GM19397 (cell line): Measurements from ENCODE around the gene KCNQ4.

Experiments
- ATAC-seq: cut with Tn5 transposase; IDR thresholded peaks from one replicate; pipeline ENCODE4 v1.9.1; 2021; ENCODE audit warnings: mild to moderate bottlenecking, moderate library complexity; ENCODE audit not compliant: unreplicated experiment

The KCNQ4 gene

DNA sequence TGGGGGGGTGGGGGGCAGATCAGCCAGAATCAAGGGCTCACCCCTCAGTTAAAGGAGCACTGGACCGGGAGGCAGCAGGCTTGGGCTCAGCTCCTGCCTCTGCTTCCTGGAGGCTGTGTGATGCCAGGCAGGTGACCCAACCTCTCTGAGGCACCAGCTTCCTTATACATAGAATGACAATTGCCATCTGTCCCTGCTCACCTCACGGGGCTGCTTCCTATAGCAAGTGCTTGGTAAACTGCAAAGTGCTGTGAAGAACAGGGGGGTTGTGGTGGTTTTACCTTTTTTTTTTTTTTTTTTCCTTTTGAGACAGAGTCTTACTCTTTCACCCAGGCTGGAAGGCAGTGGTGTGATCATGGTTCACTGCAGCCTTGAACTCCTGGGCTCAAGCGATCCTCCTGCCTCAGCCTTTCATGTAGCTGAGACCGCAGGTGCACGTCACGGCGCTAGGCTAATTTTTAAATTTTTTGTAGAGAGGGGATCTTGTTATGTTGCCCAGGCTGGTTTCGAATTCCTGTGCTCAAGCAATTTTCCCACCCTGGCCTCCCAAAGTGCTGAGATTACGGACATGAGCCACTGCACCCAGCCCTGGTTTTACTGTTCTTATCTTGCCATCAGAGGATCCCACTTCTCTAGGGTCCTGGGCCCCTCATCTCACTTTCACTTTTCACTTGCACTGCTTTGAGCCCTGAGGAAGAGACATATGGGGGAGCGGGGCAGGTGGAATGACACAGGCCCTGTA, 11.6 kb downstream of the KCNQ4 start:
- ATAC-seq, result no peak

DNA sequence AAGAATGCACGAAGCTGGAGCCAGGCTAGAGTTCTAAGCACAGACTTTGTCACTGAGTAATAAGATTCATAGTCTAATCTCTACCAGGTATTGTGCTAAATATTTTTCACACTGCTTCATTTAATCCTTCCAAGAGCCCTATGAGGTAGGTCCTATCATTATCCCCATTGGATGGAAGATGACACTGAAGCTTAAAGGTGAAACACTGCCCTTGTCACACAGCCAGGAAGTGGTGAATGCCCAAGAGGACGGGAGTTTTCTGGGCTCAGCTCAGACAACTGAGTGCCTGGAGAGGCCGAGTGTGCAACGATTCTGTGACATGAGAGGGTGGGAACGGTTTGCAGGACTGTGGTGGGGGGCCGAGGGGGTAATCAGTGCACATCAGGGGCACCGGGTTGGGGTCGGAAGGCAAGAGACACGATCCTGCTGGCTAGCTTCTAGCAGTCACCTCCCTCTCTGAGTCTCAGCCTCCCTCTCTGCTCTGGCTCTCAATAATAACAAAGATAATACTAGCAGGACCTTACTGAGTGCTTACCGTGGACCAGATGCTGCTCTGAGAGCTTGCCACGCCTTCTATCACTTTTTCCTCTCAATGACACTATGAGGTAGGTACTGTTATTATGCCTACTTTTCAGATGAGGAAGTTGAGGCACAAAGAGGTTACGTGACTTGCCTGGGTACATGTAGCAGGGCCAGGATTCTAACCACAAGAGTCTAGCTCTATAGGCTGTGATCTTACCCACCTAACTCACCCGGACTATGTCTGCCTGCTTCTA, 12.4 kb downstream of the KCNQ4 start:
- no peak for ATAC-seq

DNA sequence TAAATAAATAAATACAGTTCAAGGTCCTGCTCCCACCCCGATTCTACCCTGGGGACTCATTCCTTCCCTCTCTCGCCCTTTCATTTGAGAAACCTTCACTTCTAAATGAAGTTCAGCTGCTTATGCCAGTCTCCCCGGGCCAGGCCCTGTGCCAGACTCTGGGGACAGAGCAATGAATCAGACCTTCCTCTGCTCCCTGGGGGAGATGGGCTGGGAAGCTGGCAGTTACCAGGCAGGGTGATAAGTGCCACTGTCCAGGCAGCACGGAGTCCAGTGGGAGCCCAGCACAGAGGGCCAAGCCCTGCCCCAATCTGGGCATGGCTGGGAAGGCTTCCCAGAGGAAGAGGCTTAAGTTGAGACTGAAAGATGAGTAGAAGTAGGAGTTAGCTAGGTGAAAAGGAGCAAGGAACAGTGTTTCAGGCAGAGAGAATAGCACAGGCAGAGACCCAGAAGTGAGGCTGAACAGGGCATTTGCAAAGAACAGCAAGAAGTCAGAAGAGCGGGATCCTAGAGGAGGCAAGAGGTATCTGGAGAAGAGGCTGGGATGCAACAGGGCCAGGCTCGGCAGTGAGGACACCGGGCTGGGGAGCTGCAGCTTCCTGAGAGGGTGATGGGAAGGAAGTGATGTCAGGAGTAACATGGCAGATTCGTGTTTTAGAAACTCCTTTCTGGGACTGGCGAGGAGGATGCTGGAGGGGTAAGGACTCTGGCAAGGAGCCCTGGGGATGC, 13.5 kb downstream of the KCNQ4 start:
- no peak for ATAC-seq

DNA sequence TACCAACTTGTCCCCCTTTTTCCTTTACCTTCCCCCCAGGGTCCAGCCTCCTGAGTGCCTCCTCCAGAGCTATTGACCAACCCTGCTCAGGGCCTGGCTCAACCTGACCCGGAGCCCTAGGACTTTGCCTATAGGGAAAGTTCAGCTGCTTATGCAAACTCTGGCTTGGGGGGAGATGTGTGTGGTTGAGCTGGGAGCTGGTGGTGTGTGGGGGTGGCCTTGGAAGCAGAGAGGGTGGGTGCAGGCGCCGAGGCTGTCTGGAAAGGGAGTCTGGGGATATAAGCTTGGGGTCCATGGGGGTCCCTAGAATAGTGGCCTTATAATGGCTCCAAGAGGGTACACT, 14.1 kb downstream of the KCNQ4 start:
- no peak for ATAC-seq

DNA sequence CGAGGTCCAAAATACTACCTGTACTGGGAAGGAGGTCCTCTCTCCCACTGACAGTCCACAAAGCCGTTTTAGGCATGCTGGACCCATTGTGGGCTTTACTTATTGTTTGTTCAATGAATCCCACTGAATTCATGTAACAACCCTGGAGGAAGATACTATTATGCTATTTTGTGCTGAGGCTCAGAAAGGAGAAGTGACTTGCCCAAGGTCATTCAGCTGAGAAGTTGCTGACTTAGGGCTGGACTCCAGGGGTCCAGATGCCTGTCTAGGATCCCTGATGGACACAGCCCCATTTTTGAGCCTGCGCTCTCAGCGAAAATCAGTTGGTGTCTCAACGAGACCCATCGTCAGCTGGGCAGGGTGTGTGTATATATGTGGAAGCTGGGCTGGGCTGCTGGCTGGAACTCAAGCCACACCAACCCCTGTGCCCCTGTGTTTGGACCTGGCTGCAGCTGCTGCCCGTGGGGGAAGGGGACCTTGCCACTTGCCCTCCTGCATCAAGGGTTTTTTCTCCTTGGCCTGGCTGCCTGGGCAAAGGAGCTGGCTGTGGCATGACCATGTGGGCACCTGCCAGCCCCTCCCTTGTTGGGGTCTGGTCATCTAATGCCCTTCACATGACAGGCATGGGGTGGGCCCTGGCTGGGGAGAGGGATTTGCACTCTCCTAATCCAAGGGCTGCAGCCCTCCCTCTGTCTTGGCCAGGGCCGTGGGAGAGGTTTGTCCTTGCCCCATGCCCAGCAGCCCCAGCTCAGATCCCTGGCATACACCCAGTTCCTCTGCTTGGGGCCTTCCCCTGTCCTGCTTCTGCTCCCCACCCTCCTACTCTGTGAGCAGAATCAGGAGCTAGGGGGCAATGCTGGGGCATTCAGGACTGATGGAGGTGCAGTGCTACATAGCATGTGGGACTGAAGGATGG, 15.0 kb downstream of the KCNQ4 start:
- no peak for ATAC-seq

DNA sequence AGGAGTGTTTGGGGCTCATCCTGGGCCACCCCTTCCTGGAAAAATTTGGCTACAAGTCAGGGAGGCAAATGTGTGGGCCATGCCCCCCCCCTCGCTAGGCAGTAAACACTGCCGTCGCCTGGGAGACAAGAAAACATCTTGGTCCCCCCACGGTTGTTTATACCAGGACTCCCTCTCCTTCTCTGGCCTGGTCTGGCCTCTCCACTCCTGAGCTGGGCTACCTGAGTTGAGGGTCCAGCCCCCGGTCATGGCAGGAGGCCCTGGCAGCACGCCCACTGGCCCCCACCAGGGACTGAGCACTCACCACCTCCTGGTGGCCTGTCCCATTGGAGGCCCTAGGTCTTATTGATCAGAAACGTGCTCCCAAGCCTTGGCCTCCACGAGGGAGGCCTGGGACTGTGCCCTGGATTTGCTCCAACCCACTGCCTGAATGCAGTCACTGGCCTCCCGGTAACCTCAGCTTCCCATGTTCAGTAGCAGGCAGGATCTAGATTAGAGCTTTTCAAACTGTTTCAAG, 15.8 kb downstream of the KCNQ4 start:
- no peak for ATAC-seq

DNA sequence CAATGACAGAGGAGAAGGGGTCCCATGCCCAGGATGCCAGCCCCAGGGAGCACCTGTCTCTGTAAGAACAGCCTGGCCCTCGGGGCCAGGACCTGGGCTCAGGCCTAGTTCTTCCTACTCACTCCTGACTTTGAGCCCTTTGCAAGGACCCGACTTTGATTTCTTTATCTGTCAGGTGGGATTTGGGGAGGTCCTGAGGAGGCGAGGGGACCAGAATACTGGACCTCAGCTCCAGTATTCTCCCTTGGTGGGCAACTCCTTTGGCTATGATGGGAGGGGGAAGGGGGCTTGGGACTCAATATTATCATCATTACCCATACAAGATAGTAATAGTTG, 18.1 kb downstream of the KCNQ4 start:
- no peak for ATAC-seq

DNA sequence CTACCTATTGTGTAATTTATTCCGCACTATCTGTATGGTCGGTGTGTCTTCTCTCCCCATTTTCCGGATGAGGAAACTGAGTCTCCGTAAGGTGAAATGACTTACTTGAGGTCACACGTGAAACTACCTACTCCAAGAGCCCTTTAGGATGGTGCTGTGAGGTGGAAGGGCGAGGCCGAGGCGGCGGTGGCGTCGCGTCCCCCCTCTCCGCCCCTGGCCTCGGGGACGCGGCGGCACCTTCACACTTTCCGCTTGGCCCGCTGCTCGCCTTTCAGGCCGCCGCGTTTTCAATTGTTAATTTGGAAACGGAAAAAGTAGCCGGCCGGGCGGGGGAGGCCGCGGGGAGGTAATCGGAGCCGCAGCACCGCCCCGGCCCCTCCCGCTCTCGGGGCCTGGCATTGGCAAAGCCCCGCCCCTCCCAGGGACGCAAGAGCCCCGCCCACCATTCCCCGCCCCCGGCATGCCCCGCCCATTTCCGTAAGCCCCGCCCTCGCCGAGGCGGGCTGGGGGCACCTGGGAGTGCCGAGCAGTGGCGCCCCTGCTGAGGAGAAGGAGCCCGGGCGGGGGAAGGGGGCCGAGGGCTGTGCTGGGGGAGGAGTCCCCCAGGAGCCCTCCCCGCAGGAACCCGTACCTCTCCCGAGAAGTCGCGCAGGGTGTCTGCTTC, 18.6 kb downstream of the KCNQ4 start:
- ATAC-seq, result peak; percentile 48

DNA sequence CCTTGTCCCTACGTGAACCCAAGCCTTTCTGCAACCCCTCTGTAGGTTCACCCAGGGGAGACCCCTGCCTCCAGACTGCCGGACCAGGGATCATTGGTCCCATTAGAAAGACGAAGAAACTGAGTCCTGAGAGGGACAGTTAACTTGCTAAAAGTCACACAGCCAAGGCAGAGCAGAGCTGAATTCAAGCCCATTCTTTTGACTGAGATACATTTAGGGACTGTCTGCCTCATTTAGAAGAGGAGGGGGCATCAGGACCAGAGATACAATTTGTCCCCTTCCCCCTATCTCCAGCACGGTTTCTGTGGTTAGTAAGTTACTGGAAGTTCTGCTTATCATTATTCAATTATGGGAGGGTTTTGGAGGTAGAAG, 19.1 kb downstream of the KCNQ4 start:
- no peak for ATAC-seq

DNA sequence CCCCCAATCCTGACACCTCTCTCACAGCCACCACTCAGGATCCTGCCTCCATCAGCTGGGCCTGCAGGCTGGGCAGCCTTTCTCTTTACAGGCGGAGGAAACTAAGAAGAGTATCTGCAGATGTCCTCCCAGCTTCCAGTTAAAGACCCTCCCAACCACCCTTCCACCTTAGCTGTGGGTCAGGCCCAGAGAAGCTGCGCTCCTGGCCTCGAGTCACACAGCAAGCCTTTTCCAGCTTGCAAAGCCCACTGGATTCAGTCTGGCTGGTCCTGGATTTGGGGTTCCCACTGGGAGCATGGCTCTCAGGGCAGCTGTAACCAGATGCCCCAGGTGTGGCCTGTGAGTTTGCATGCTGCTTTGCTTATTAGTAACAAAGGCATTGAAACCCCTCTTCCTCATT, 19.9 kb downstream of the KCNQ4 start:
- no peak for ATAC-seq

DNA sequence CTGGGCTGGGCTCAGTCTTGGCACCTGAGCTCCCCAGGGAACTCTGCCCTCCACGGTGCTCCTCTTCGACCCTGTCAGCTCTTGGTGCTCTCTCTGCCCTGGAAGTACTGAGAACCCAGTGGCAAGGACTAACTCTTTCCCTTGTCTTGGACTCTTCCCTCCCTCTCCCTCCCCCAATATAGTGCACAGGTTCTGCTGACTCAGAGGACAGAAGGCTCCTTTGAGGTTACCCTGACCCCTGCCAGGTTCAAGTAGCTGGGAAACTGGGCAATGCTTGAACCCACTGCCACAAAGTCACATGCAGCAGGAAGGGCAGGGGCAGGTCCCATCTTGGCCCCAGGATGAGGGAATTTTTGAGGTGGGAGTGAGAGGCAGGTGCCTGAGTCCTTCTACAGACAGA, 20.3 kb downstream of the KCNQ4 start:
- no peak for ATAC-seq

DNA sequence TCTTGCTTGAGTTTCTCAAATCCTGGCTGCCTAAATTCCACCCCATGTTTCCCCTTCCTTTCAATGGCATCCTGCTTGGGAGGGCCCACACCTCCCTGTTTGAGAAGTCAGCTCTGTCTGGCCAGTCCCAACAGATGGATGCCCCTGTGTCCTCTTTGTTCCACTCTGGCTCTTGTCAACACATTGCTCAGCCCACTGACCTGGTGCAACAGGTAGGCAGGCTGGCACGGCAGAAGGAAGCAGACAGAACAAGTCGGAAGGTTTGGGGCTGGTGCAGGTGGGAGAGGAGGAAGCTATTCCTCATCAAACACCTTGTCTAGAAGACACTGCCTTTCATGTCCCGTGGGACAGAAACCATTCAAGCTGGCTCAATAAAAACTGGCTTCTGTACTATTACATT, 22.7 kb downstream of the KCNQ4 start:
- no peak for ATAC-seq

DNA sequence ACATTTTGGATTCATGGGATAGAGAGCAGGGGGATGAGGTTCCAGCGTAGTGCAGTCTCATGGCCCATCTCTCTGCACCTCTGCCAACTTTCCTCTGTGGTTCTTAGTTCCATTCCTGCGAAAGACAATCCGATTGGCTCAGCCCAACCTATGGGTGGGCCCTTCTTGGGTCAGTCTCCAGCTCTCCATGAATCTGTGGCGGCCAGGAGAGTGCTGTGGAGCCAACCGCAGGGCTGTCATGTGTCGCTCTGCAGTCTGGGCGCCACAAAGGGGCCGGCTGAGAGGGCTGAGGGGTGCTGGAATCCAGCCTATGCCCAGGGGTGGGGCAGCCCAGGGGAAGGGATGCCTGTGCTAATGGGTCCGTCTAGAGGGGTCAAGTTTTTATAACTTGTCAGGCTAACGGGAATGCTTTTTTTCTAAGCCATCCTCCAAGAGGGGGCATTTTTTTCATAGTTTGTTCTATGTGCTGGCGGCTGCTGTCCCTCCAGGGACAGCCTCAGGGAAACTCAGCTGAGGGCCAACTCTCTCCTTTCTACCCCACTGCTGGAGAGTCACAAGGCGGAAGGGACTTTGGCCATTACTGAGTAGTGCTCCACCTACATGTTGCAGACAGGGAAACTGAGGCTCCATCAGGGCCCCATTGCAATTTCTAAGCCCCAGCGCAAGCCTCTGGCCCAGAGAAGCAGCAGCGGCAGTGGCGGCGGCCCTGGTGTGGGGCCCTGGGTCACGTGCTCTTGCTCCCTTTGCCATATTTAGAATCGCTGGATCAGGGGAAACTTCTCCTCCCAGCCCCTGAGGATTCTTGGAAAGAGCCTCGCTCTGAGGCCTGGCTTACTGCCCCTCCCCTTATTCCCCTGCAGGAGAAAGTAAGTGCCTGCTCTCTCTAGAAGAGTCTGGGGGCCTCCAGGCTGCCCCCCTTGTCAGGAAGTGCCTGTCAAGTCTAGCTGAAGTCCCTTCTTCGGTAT, 23.4 kb downstream of the KCNQ4 start:
- ATAC-seq, result no peak

DNA sequence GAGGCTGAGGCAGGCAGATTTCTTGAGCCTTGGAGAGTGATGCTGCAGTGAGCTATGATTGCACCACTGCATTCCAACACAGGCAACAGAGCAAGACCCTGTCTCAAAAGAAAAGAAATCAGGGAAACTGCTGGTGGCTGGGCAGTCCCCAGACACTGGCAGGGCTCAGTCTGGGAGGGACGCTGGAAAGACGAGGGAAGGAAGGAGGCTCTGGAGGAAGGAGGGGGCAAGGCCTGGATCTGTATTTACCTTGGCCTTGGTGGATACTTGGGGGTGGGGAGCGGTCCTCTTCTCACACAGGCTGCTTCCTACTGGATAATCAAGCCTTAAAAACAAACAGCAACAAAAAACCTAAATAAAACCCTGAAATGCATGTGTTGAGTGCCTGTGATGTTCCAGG, 24.4 kb downstream of the KCNQ4 start:
- no peak for ATAC-seq

DNA sequence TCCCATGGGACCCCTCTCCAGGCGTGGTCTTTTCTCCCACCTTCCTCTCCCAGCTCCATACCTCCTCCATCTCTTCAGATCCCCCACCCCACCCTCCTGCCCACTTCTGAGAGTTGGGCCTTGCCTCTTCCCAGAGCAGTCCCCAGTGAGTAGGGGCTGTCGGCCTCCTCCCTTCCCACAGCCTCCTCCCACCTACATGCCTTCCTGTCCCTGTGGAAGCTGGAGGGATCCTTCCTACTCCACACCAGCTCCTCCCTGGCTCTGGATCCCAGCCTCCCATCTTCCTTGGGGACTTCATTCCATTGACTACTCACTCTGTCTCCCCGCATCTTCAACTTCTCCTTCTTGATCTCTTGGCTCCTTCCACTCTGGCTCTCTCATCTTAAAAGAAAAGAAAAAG, 24.9 kb downstream of the KCNQ4 start:
- no peak for ATAC-seq

DNA sequence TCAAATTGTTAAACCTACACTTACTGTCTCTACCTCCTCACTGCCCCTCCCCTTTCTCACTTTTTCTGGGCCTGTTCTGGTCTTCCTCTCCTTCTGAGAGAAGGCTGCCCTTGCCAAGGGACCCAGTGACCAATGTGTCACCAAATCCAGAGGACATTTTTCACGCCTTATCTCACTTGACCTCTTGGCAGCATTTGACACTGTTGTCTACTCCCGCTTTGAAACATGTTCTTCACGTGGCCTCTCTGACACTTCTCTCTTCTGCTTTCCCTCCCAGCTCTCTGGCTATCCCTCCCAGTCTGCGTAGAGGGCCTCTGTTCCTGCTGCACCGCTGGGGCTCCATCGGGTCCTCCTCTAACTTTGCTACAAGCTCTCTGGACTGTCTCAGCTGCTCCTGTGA, 25.3 kb downstream of the KCNQ4 start:
- ATAC-seq, result no peak

DNA sequence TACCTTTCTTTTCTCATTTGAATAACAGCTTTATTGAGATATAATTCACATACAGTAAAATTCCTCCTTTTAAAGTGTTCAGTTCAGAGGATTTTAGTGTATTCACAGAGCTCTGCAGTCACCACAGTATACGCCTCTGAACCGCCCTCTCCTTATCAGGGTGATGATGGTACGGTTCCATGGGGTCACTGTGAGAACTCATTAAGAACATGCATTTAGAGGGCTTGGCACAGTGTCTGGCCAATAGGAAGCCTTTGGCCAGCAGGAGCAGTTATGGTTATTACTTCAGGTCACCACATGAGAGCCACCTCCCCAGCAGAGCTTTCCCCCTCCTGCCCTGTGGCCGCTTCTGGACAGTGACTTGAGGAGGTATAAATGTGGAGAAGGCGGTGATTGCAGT, 27.3 kb downstream of the KCNQ4 start:
- no peak for ATAC-seq

DNA sequence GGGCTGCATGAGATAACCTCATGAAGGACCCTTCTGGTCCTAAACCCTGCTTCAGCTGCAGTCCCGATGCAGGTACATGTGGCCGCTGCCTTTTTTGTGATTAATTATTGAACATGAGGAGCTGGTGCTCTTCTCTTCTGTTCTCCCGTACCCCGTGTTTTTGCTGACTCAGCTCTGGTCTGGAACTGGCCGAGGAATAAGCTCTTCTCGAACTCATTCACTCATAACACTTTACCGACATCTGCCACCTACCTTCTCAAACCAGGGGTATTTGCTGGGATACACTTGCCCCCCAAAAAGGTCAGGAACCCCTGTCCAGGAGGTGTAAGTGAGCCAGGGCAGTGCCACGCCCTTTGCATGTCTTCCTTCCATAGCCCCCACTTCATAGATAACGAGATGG, 31.8 kb downstream of the KCNQ4 start:
- no peak for ATAC-seq

DNA sequence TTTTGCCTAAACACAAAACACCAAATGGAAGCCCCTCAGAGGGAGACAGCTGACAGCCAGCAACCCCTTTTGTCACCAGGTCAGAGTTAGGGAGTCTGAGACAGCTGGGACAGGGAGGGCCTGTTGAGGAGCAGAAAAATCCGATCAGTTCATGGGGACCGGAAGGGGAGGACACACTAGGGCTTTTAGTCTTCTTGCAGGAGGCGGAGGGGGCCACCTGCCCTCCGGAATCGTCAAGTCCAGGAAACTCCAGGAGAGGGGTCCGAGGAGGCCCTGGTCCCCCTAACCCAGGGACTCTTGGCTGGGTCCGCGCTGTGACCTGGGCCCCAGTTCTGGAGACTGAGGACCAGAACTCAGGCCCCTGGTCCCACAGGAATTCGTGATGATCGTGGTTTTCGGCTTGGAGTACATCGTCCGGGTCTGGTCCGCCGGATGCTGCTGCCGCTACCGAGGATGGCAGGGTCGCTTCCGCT, 34.2 kb downstream of the KCNQ4 start:
- ATAC-seq, result no peak
